ENCODE data around the gene ANGPTL7. TPM values are rescaled to one million over a fixed set of nuclear protein-coding genes. Genes with fewer than 3 reads are reported as not detected.

The ANGPTL7 gene
- total RNA-seq, 6 donors from 2014 or later = 0.17 to 4.6 (median 1.3) TPM; not detected in 1

DNA sequence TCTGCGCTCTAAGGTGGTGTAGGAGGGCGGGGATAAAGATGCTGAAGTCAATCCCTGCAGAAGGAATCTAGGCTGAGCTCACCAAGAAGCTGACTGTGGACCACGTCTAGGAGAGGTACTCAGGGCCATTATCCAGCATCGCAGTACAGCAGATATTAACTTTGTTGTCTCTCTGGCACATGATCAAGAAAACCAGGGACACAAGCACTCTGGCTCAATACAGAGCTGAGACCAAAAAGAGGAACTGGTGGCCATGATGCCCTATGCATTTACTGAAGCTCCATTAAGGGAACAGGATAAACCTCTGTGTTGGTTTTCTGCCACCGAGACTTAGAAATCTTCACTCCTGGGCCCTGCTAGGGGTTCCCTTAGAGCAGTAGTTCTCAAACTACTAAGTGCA is 38.0 kb upstream of the ANGPTL7 start:
- Histone ChIP-seq H3K9me3 (no peaks in the 10 kb centered on the region), H3K4me1 (peaks cover 10 to 23% (median 20%) of the 10 kb centered on the region in 4 donors), H3K27me3 (no peaks in the 10 kb centered on the region), H3K36me3 (peaks cover 8 to 64% (median 34%) of the 10 kb centered on the region in 4 donors), H3K4me3 (no peak overlapping the region), H3K27ac (no peak overlapping the region)
- WGBS, 2 donors = 70 to 89% methylated on average over 5 of the region's 5 CpGs
- DNase-seq (no peak), ATAC-seq (ENCODE audit: low FRiP score in 2 of 2) (no peak)
- TF ChIP-seq POLR2AphosphoS5 (IDR thresholded peaks at IDR 0.05) (no peak), EP300 (IDR thresholded peaks at IDR 0.05) (no peak), POLR2A (IDR thresholded peaks at IDR 0.05) (no peak)
- TF ChIP-seq, protein P1, sequence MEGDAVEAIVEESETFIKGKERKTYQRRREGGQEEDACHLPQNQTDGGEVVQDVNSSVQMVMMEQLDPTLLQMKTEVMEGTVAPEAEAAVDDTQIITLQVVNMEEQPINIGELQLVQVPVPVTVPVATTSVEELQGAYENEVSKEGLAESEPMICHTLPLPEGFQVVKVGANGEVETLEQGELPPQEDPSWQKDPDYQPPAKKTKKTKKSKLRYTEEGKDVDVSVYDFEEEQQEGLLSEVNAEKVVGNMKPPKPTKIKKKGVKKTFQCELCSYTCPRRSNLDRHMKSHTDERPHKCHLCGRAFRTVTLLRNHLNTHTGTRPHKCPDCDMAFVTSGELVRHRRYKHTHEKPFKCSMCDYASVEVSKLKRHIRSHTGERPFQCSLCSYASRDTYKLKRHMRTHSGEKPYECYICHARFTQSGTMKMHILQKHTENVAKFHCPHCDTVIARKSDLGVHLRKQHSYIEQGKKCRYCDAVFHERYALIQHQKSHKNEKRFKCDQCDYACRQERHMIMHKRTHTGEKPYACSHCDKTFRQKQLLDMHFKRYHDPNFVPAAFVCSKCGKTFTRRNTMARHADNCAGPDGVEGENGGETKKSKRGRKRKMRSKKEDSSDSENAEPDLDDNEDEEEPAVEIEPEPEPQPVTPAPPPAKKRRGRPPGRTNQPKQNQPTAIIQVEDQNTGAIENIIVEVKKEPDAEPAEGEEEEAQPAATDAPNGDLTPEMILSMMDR (IDR thresholded peaks at IDR 0.05) = no peak

DNA sequence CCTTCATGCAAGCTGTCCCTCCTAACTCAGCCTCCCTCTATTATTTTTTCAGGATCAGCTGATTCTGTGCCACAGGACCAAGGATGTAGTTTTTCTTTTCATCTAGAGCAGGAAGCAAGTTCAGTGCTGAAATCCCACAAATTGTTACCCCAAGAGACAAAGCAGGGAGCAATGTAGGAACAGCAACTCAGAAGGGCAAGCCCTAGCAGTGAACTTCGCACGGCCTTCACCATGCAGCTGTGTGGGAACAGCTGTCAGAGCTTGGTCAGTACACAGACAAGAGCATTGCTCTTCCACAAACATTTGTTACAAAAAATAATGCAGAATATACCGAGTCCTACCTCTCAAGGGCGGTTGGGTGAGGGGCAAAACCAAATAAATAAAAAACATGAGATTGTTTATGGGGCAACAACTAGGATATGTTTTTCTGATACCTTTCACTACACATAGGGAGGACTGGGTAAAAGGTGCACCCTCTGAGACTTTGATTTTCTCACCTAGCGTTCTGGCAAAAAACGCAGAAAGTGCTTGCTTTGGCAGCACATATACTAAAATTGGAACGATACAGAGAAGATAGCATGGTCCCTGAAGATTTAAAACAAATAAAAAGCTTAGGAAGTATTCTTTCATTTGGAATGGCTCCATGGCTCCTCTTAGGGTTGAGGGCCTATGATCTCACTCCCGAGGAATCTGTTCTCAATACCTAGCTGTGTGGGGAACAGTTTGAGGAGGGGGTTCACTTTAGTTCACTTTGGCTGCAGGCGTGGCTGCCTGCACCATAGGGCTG is 37.1 kb upstream of the ANGPTL7 start:
- Histone ChIP-seq H3K4me3 (no peak overlapping the region), H3K9me3 (no peaks in the 10 kb centered on the region), H3K36me3 (peaks cover 8 to 64% (median 35%) of the 10 kb centered on the region in 4 donors), H3K27me3 (no peaks in the 10 kb centered on the region), H3K27ac (peak overlapping the region in 2 of 4 donors; percentile 15 to 32), H3K4me1 (peaks cover 10 to 20% (median 18%) of the 10 kb centered on the region in 4 donors)
- DNase-seq = peak in 1 of 2 donors; percentile 25
- ATAC-seq (ENCODE audit: low FRiP score in 2 of 2) = peak; percentile 43 to 71
- 63 to 74% methylated on average over 9 of the region's 9 CpGs for WGBS, 2 donors
- TF ChIP-seq POLR2AphosphoS5 (IDR thresholded peaks at IDR 0.05) (no peak), POLR2A (IDR thresholded peaks at IDR 0.05) (no peak), EP300 (IDR thresholded peaks at IDR 0.05) (no peak)
- TF ChIP-seq, protein P1 (IDR thresholded peaks at IDR 0.05) = no peak

DNA sequence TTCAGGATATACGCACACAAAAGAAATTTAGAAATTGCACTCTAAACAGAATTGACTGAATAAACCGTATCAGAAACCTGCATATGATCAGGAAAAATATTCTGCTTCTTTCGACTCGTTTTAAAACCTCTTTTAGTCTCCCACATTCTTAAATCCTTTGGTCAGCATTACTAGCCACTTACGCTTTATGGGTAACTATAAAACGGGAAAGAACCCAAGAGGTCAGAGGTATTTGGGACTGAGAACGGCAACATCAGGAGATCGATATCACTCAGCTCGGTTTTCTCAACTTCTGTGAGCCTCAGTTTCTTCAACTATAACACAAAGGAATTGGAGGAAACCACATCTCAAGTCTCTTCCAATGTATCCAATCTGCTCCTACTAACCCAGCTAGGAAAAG is 36.4 kb upstream of the ANGPTL7 start:
- DNase-seq = no peak
- H3K36me3 ChIP-seq = peaks cover 8 to 63% (median 37%) of the 10 kb centered on the region in 4 donors
- H3K27me3 ChIP-seq = no peaks in the 10 kb centered on the region
- H3K9me3 ChIP-seq = no peaks in the 10 kb centered on the region
- TF ChIP-seq POLR2A (IDR thresholded peaks at IDR 0.05) = no peak
- TF ChIP-seq, protein P1 (IDR thresholded peaks at IDR 0.05) = no peak
- no peak for TF ChIP-seq POLR2AphosphoS5 (IDR thresholded peaks at IDR 0.05)
- H3K27ac ChIP-seq = peak overlapping the region in 2 of 4 donors; percentile 15 to 32
- WGBS, 2 donors = 72 to 78% methylated on average over 9 of the region's 9 CpGs
- no peak overlapping the region for H3K4me3 ChIP-seq
- ATAC-seq (ENCODE audit: low FRiP score in 2 of 2) = no peak
- H3K4me1 ChIP-seq = peaks cover 10 to 20% (median 15%) of the 10 kb centered on the region in 4 donors

DNA sequence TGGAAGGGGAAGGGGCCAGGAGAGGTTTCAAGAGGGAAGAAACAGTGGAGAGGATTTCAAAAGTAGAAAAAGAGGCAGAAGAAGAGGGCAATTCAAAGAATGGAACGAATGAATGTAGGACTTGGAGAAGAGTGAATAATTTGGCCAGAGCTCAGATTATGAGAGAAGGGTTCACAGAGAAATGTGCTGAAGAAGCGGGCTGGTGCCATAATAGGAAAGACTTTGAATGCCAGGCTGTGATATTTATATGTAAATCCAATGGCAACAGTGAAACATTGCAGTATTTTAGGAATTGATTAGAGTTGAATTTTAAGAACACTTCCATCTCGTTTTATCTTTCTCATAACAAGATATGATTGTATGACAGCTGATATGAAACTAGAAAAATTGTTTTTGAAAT is 36.0 kb upstream of the ANGPTL7 start:
- no peak for TF ChIP-seq POLR2AphosphoS5 (IDR thresholded peaks at IDR 0.05)
- TF ChIP-seq, protein P1 (IDR thresholded peaks at IDR 0.05) = no peak
- no peak for TF ChIP-seq EP300 (IDR thresholded peaks at IDR 0.05)
- no peak for TF ChIP-seq POLR2A (IDR thresholded peaks at IDR 0.05)
- ATAC-seq (ENCODE audit: low FRiP score in 2 of 2) (no peak), DNase-seq (no peak)
- H3K27ac ChIP-seq = no peak overlapping the region
- H3K27me3 ChIP-seq = no peaks in the 10 kb centered on the region
- no peak overlapping the region for H3K4me3 ChIP-seq
- H3K4me1 ChIP-seq = peaks cover 10 to 20% (median 15%) of the 10 kb centered on the region in 4 donors
- no peaks in the 10 kb centered on the region for H3K9me3 ChIP-seq
- peaks cover 8 to 62% (median 37%) of the 10 kb centered on the region in 4 donors for H3K36me3 ChIP-seq
- 68 to 69% methylated on average over 3 of the region's 3 CpGs for WGBS, 2 donors
